HFF-Myc (cell line): ENCODE measurements around the gene VWA5B1.

Source experiments
- DNase-seq: peaks from one replicate; pipeline ENCODE4 v3.0.0-alpha.2; 2011; ENCODE audit warnings: low read depth; ENCODE audit errors: extremely low read depth
- H3K4me3 ChIP-seq: replicated peaks from 2 replicates; pipeline ENCODE4 v1.5.1; 2011; ENCODE audit warnings: low read depth, mild to moderate bottlenecking, control low read depth, low read length
- TF ChIP-seq, protein P1 (sequence below): IDR thresholded peaks from 2 replicates; pipeline ENCODE4 v1.5.1; 2012; ENCODE audit warnings: mild to moderate bottlenecking, low read depth, low read length, control low read depth; ENCODE audit errors: missing control alignments

Gene VWA5B1

DNA sequence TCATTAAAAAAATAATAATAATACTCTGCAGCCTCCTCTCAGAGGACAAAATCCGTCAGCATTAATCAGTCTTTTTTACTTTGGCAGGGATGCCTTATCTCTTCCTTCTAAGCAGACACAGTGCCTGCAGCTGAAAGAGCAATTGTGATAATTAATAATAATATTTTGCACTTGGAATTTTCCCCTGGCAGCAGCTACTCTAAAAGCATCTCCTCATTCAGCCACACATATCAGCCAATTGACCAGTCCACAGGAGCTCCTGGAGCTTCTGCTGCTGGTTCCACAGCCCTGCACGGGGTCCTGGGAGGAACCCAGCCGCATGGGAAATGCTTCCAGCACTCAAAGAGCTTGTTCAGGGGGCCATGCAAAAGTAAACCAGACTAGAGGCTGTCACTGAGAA lies 31.0 kb upstream of the VWA5B1 start:
- DNase-seq = no peak
- H3K4me3 ChIP-seq = no peak overlapping the region
- TF ChIP-seq, protein P1, sequence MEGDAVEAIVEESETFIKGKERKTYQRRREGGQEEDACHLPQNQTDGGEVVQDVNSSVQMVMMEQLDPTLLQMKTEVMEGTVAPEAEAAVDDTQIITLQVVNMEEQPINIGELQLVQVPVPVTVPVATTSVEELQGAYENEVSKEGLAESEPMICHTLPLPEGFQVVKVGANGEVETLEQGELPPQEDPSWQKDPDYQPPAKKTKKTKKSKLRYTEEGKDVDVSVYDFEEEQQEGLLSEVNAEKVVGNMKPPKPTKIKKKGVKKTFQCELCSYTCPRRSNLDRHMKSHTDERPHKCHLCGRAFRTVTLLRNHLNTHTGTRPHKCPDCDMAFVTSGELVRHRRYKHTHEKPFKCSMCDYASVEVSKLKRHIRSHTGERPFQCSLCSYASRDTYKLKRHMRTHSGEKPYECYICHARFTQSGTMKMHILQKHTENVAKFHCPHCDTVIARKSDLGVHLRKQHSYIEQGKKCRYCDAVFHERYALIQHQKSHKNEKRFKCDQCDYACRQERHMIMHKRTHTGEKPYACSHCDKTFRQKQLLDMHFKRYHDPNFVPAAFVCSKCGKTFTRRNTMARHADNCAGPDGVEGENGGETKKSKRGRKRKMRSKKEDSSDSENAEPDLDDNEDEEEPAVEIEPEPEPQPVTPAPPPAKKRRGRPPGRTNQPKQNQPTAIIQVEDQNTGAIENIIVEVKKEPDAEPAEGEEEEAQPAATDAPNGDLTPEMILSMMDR = no peak

DNA sequence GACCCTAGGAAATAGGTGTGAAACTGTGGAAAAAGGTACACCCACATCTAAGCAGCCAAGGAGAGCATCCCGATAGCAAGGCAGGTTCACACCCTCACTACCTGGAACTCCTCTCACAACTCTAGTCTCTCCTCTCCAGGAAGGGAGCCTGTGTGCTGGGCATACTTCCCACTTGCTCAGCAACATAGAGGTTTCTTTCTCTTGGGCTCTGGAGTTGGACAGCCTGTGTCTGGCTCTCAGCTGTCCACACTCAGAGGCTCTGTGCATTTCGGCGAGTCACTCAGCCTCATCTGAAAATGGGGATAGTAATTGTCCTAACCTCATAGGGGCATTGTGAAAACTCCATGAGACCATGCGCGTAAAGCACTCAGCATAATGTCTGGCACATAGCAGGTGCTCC lies 29.6 kb upstream of the VWA5B1 start:
- DNase-seq = no peak
- TF ChIP-seq, protein P1 = no peak

DNA sequence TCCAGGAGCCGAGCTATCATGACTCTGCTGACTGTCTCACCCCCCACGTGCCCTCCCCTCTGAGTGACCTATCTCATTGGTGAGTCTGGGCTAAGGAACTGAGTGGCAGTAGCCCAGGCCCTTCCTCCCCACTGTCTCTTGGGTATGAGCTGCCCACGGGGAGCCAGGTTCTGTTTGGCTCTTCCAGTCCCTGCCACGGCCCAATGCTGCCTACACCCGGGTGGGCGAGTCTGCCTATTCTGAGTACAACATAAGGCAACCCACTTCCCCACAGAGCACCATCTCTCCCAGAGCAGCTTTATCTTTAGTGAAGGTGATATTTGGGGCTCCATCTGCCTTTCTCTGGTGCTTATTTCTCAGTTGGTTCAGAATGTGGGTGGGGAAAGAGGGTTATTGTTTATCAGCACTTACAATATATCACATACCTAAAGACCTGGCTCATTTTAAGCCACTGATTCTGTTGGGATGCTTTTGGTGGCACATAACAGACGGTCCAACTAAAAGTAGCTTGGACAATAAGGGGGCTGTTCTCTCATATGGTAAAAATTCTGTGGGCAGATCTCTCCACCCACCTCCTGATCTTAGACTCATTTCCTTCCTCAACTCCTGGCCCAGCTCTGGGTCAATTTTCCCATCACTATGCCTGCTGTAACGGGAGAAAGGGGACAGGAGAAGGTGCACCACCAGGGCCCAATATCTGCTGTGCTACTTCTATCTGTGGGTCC lies 27.7 kb upstream of the VWA5B1 start:
- H3K4me3 ChIP-seq = no peak overlapping the region
- no peak for DNase-seq
- TF ChIP-seq, protein P1 = no peak

More for the DNA sequence above, 29.6 kb upstream of the VWA5B1 start:
- no peak overlapping the region for H3K4me3 ChIP-seq

DNA sequence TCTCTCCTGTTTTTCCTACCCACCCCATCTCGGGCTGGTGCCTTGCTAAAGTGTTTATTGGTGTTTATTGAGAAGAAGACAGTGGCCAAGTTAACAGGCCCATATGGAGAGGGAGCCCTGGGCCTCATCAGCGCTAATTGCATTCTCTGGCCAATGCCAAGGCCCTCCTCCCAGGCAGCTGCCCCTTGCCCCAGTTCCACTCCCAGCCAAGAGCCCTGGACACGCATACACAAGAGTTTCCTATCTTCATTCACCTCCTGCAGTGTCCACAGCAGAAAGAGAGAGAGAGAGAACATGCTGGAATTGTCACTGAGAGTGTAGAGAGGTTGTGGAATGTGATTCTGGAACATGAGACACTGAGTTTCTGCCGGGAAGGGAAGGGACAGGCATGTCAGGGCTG lies 25.4 kb upstream of the VWA5B1 start:
- DNase-seq = no peak
- TF ChIP-seq, protein P1 = no peak
- H3K4me3 ChIP-seq = no peak overlapping the region

DNA sequence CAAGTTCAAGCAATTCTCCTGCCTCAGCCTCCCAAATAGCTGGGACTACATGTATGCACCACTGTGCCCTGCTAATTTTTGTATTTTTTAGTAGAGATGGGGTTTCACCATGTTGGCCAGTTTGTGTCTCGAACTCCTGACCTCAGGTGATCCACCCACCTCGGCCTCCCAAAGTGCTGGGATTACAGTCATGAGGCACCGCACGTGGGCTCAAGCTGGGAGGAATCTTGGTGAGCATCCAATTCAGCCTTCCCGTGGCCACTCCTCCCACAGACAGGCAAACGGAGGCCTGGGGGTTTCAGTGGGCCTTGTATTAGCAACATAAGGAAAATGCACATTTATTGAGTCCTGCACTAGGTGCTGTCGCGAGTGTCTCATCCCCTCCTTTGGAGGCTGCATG lies 24.5 kb upstream of the VWA5B1 start:
- no peak for DNase-seq
- TF ChIP-seq, protein P1 = no peak
- H3K4me3 ChIP-seq = no peak overlapping the region

DNA sequence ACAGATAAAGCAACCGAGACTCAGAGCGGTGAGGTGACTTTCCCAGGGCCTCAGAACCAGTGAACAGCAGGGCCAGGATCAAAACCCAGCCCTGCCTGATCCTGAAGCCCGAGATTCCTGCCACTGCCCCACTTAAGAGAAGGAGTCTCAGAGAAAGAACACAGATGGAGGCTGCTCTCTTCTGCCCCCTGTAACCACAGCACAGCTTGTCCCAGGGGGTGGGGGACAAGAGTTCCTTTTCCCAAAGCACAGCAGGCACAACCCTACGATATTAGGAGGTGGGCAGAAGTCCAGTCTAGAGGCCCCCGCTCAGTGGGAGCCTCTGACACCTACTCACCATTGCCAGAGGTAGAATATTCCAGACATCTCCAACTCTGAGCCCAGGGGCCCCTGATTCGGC lies 24.0 kb upstream of the VWA5B1 start:
- no peak overlapping the region for H3K4me3 ChIP-seq
- no peak for DNase-seq
- TF ChIP-seq, protein P1 = no peak
